Astrocyte (in vitro differentiated cells and primary cell): Measurements from ENCODE around the gene CILP2. TPM values are rescaled to one million over a fixed set of nuclear protein-coding genes. Genes with fewer than 3 reads are reported as not detected.

Experiments used
- DNase-seq: peaks from one replicate; pipeline ENCODE4 v3.0.0-alpha.2; 2010; ENCODE audit warnings: low read depth
- FAIRE-seq: peaks from 2 replicates; lab custom pipeline; 2011; peaks lifted over from hg19 to GRCh38; lab: Jason Lieb, UNC
- H2AFZ ChIP-seq: 2 replicates; pipeline ENCODE4 v1.6.0; 2012; ENCODE audit warnings: low read depth, low read length, inconsistent platforms
- H3K27ac ChIP-seq: 2 replicates; pipeline ENCODE4 v1.5.1; 2011; ENCODE audit warnings: low read depth, low read length, inconsistent platforms
- H3K27me3 ChIP-seq: 2 replicates; pipeline ENCODE4 v1.6.0; 2011; ENCODE audit warnings: low read length, inconsistent platforms; ENCODE audit not compliant: insufficient read depth
- H3K36me3 ChIP-seq: 2 replicates; pipeline ENCODE4 v1.5.1; 2011; ENCODE audit warnings: low read length, inconsistent platforms; ENCODE audit not compliant: insufficient read depth
- H3K4me1 ChIP-seq: 2 replicates; pipeline ENCODE4 v1.5.1; 2011; ENCODE audit warnings: low read length, inconsistent platforms; ENCODE audit not compliant: insufficient read depth
- H3K4me2 ChIP-seq: 2 replicates; pipeline ENCODE4 v1.6.0; 2012; ENCODE audit warnings: low read length, inconsistent platforms
- H3K4me3 ChIP-seq: 2 replicates; pipeline ENCODE4 v1.5.1; 2011; ENCODE audit warnings: low read depth, mild to moderate bottlenecking, low read length, inconsistent platforms; ENCODE audit not compliant: insufficient read depth
- H3K79me2 ChIP-seq: 2 replicates; pipeline ENCODE4 v1.6.0; 2012; ENCODE audit warnings: mild to moderate bottlenecking, low read length, inconsistent platforms; ENCODE audit not compliant: insufficient read depth
- H3K9ac ChIP-seq: 2 replicates; pipeline ENCODE4 v1.6.0; 2012; ENCODE audit warnings: mild to moderate bottlenecking, low read length, inconsistent platforms
- H3K9me3 ChIP-seq: 2 replicates; pipeline ENCODE4 v1.5.1; 2012; ENCODE audit warnings: low read depth, mild to moderate bottlenecking, low read length, inconsistent platforms; ENCODE audit not compliant: insufficient read depth
- H4K20me1 ChIP-seq: 2 replicates; pipeline ENCODE4 v1.6.0; 2012; ENCODE audit warnings: low read length, inconsistent platforms; ENCODE audit not compliant: insufficient read depth
- H3K27ac Mint-ChIP-seq: one replicate; pipeline ENCODE4 v1.8.0; 2021; ENCODE audit warnings: mild to moderate bottlenecking, mixed read lengths; ENCODE audit not compliant: unreplicated experiment
- H3K27me3 Mint-ChIP-seq: one replicate; pipeline ENCODE4 v1.8.0; 2021; ENCODE audit warnings: low read depth, mixed read lengths; ENCODE audit not compliant: unreplicated experiment
- H3K36me3 Mint-ChIP-seq: one replicate; pipeline ENCODE4 v1.8.0; 2021; ENCODE audit warnings: low read depth, mixed read lengths; ENCODE audit not compliant: unreplicated experiment
- H3K4me1 Mint-ChIP-seq: one replicate; pipeline ENCODE4 v1.8.0; 2021; ENCODE audit warnings: low read depth, mixed read lengths; ENCODE audit not compliant: unreplicated experiment
- H3K4me3 Mint-ChIP-seq: one replicate; pipeline ENCODE4 v1.8.0; 2021; ENCODE audit warnings: mild to moderate bottlenecking, moderate library complexity, mixed read lengths; ENCODE audit not compliant: unreplicated experiment
- H3K9me3 Mint-ChIP-seq: one replicate; pipeline ENCODE4 v1.8.0; 2021; ENCODE audit warnings: mild to moderate bottlenecking, mixed read lengths; ENCODE audit not compliant: unreplicated experiment
- EZH2 ChIP-seq: IDR thresholded peaks from 2 replicates; pipeline ENCODE4 v1.6.1; 2012; ENCODE audit warnings: mild to moderate bottlenecking, low read length, inconsistent platforms; ENCODE audit not compliant: insufficient read depth
- total RNA-seq: library from RNA; stranded (reverse); gene quantifications from 2 replicates; pipeline ENCODE4 v1.2.1, GENCODE V29; 2021
- TF ChIP-seq, protein P1 (sequence below): IDR thresholded peaks from 2 replicates; pipeline ENCODE4 v1.5.1; 2011; ENCODE audit warnings: low read depth, mild to moderate bottlenecking, inconsistent platforms, low read length, moderate library complexity; ENCODE audit not compliant: insufficient read depth

CILP2 gene
- total RNA-seq, 1 donor from 2014 or later: 3.9 TPM

DNA sequence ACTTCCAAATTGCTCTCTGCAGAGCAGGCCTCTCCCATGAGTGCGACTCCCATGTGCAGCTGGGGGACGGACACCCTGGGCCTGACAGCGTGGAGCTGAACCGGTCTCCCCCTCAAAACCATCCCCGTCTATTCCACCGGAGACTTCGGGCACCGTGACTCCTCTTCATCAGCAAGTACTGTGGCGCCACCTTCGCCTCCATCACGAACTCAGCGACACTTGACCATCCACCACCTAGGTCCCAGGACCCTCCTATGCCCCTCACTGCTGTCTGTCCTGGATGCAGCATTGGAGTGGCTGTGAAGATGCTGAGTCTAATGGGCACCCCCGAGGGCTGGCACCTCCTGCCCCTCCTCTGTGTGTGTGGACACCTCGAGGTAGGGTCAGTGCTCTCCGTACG lies 20.6 kb downstream of the CILP2 start:
- no peak for FAIRE-seq
- Mint-ChIP-seq H3K4me3 (no peak overlapping the region), H3K36me3 (peaks cover 6% of the 10 kb centered on the region), H3K9me3 (peaks cover 3% of the 10 kb centered on the region), H3K27ac (no peak overlapping the region), H3K27me3 (peaks cover 14% of the 10 kb centered on the region), H3K4me1 (peaks cover 1% of the 10 kb centered on the region)
- Histone ChIP-seq H3K79me2 (no peaks in the 10 kb centered on the region), H3K27ac (no peak overlapping the region), H3K9ac (no peak overlapping the region), H3K9me3 (no peaks in the 10 kb centered on the region), H3K4me1 (no peaks in the 10 kb centered on the region), H3K27me3 (no peaks in the 10 kb centered on the region), H3K4me2 (no peak overlapping the region), H3K36me3 (no peaks in the 10 kb centered on the region), H4K20me1 (no peaks in the 10 kb centered on the region), H3K4me3 (no peak overlapping the region), H2AFZ (no peak overlapping the region)
- TF ChIP-seq EZH2: no peak
- TF ChIP-seq, protein P1, sequence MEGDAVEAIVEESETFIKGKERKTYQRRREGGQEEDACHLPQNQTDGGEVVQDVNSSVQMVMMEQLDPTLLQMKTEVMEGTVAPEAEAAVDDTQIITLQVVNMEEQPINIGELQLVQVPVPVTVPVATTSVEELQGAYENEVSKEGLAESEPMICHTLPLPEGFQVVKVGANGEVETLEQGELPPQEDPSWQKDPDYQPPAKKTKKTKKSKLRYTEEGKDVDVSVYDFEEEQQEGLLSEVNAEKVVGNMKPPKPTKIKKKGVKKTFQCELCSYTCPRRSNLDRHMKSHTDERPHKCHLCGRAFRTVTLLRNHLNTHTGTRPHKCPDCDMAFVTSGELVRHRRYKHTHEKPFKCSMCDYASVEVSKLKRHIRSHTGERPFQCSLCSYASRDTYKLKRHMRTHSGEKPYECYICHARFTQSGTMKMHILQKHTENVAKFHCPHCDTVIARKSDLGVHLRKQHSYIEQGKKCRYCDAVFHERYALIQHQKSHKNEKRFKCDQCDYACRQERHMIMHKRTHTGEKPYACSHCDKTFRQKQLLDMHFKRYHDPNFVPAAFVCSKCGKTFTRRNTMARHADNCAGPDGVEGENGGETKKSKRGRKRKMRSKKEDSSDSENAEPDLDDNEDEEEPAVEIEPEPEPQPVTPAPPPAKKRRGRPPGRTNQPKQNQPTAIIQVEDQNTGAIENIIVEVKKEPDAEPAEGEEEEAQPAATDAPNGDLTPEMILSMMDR: no peak
- no peak for DNase-seq

DNA sequence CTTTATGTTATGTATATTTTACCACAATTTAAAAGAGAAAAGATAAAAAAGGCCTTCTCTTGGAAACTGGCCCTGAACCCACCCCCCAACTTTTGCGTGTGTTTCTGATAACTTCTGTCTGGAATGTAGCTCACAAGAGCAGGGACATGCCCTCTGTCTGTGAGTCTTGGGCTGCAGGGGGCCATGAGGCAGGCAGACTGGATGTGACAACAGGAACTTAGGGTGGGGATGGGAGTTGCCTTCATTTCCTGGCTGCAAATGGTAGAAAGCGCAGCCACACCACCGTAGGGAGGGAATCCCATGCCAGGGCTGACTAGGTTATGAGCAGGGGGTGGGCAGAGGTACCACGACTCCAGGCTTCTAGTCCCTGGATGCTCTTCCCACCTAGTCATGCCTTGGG lies 21.9 kb downstream of the CILP2 start:
- H3K27ac ChIP-seq: no peak overlapping the region
- Mint-ChIP-seq H3K4me1 (peaks cover 1% of the 10 kb centered on the region), H3K4me3 (no peak overlapping the region), H3K36me3 (peaks cover 6% of the 10 kb centered on the region), H3K27ac (no peak overlapping the region), H3K27me3 (peaks cover 14% of the 10 kb centered on the region), H3K9me3 (peaks cover 3% of the 10 kb centered on the region)
- no peak for DNase-seq
- H3K9me3 ChIP-seq: no peaks in the 10 kb centered on the region
- no peaks in the 10 kb centered on the region for H3K4me1 ChIP-seq
- H3K4me2 ChIP-seq: no peak overlapping the region
- H3K27me3 ChIP-seq: no peaks in the 10 kb centered on the region
- no peak overlapping the region for H3K4me3 ChIP-seq
- H3K36me3 ChIP-seq: no peaks in the 10 kb centered on the region
- TF ChIP-seq EZH2: no peak
- TF ChIP-seq, protein P1: no peak
- H3K9ac ChIP-seq: no peak overlapping the region
- FAIRE-seq: no peak
- no peaks in the 10 kb centered on the region for H4K20me1 ChIP-seq
- H2AFZ ChIP-seq: no peak overlapping the region
- no peaks in the 10 kb centered on the region for H3K79me2 ChIP-seq

DNA sequence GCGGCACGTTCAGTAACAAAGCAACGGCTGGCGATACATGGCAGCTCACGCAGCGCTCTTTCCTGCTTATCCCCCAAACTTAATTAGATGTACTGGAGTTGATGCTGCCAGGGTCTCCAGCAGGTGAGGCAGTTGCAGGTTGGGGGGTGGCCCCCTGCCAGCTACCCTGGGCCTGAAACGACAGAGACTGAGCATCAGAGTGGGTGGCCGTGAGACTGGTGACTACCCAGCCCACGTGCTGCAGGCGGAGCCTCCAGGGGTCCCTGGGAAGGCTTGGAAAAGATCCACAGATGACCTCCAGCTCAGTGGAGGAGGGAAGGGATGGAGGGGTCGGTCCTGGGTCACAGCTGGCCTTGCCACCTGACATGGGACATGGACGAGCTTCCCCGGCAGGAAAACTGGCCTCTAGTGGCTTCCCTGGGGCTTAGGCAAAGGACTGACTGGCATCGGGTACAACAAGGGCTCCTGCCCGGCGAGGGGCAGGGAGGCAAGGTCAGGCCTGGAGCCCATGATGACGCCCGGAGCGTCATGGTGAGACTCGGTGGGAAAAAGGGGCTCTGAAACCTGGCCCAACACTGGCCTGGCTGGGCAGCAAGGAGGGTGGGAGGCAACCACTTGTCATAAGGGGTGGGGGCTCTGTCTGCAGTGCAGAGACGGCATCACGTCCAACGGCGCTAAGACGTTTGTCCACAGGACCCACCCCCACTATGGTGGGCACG lies 24.0 kb downstream of the CILP2 start:
- Histone ChIP-seq H3K4me2 (no peak overlapping the region), H4K20me1 (no peaks in the 10 kb centered on the region), H2AFZ (no peak overlapping the region), H3K36me3 (no peaks in the 10 kb centered on the region), H3K27ac (no peak overlapping the region), H3K9ac (no peak overlapping the region), H3K4me3 (no peak overlapping the region), H3K79me2 (no peaks in the 10 kb centered on the region), H3K27me3 (no peaks in the 10 kb centered on the region), H3K4me1 (peaks cover 4% of the 10 kb centered on the region), H3K9me3 (no peaks in the 10 kb centered on the region)
- Mint-ChIP-seq H3K4me3 (no peak overlapping the region), H3K4me1 (peaks cover 3% of the 10 kb centered on the region), H3K27ac (no peak overlapping the region), H3K9me3 (peaks cover 3% of the 10 kb centered on the region), H3K27me3 (peaks cover 14% of the 10 kb centered on the region), H3K36me3 (peaks cover 9% of the 10 kb centered on the region)
- FAIRE-seq (no peak), DNase-seq (no peak)
- TF ChIP-seq, protein P1: no peak
- no peak for TF ChIP-seq EZH2
